Measurements from ENCODE around the gene BBS7.

The BBS7 gene

GRCh38 chr4:121790976-121791375 lies 79.3 kb downstream of the BBS7 start:
- H3K27ac ChIP-seq (replicated peaks), result no peak overlapping the region
- no peak for DNase-seq (ENCODE audit: low read depth in 1 of 2, low spot score in 1 of 2)
- H3K4me3 ChIP-seq (replicated peaks; ENCODE audit: insufficient read depth, low read length), result no peak overlapping the region
- H3K27me3 ChIP-seq (ENCODE audit: insufficient read depth, poor library complexity, severe bottlenecking), result peaks cover 3% of the 10 kb centered on the region
- TF ChIP-seq SPI1 (IDR thresholded peaks at IDR 0.05; ENCODE audit: borderline replicate concordance, low read depth) (no peak), CTCF (IDR thresholded peaks at IDR 0.05; ENCODE audit: insufficient read depth, low read length) (no peak), REST (IDR thresholded peaks at IDR 0.05; ENCODE audit: insufficient replicate concordance, low read depth) (no peak), GABPA (IDR thresholded peaks at IDR 0.05; ENCODE audit: low read depth) (no peak), POLR2AphosphoS5 (IDR thresholded peaks at IDR 0.05; ENCODE audit: low read depth) (no peak)

GRCh38 chr4:121789960-121790829 lies 80.1 kb downstream of the BBS7 start:
- Histone ChIP-seq H3K27ac (replicated peaks) (no peak overlapping the region), H3K4me3 (replicated peaks; ENCODE audit: insufficient read depth, low read length) (no peak overlapping the region), H3K27me3 (ENCODE audit: insufficient read depth, poor library complexity, severe bottlenecking) (peaks cover 3% of the 10 kb centered on the region)
- no peak for DNase-seq (ENCODE audit: low read depth in 1 of 2, low spot score in 1 of 2)
- TF ChIP-seq REST (IDR thresholded peaks at IDR 0.05; ENCODE audit: insufficient replicate concordance, low read depth) (no peak), SPI1 (IDR thresholded peaks at IDR 0.05; ENCODE audit: borderline replicate concordance, low read depth) (no peak), CTCF (IDR thresholded peaks at IDR 0.05; ENCODE audit: insufficient read depth, low read length) (no peak), POLR2AphosphoS5 (IDR thresholded peaks at IDR 0.05; ENCODE audit: low read depth) (no peak), GABPA (IDR thresholded peaks at IDR 0.05; ENCODE audit: low read depth) (no peak)

- no peak for TF ChIP-seq REST (IDR thresholded peaks at IDR 0.05; ENCODE audit: insufficient replicate concordance, low read depth)
- TF ChIP-seq SPI1 (IDR thresholded peaks at IDR 0.05; ENCODE audit: borderline replicate concordance, low read depth), result no peak
- no peak for TF ChIP-seq CTCF (IDR thresholded peaks at IDR 0.05; ENCODE audit: insufficient read depth, low read length)
- TF ChIP-seq POLR2AphosphoS5 (IDR thresholded peaks at IDR 0.05; ENCODE audit: low read depth), result no peak
- TF ChIP-seq GABPA (IDR thresholded peaks at IDR 0.05; ENCODE audit: low read depth), result no peak
- no peak overlapping the region for H3K4me3 ChIP-seq (replicated peaks; ENCODE audit: insufficient read depth, low read length)
- DNase-seq (ENCODE audit: low read depth in 1 of 2, low spot score in 1 of 2), result no peak
- H3K27me3 ChIP-seq (ENCODE audit: insufficient read depth, poor library complexity, severe bottlenecking), result peaks cover 3% of the 10 kb centered on the region
- H3K27ac ChIP-seq (replicated peaks), result no peak overlapping the region
Measured at GRCh38 chr4:121789455-121789854, 80.8 kb downstream of the BBS7 start.
